GM21737 (cell line): ENCODE measurements around the gene MAD2L1.

Experiments
- ATAC-seq: cut with Tn5 transposase; IDR thresholded peaks from one replicate; pipeline ENCODE4 v1.9.1; 2021; ENCODE audit warnings: mild to moderate bottlenecking, moderate library complexity; ENCODE audit not compliant: unreplicated experiment

Gene MAD2L1

DNA sequence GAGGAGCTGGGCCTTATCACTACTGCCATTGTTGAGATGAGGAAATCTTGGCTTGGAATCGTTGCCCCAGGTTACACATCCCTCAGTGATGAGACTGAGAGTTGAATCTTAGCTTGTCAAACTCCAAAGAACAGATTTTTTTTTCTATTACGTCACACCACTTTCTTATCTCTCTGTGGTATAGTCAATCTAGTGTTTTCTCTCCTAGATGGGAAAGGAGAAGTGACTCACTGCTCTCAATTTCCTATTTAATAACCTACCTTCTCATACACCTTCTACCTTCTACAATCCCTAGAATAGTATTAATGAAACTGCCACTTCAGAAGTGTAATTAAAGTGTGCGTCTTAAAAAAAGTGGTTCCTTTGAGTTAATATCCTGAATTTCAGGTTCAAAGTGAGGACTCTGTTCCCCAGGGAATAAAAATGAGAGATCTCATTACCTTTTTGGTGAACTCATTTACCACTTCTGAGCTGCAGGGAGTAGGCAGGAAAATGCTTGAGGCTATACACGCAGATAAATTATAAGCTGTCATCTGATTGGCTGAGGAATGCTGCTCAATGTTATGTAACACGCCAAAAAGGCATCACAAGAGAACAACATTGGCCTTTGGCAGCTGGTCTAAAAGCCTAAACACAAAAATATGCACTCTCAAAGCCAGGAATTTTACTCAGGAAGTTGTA is 59.3 kb downstream of the MAD2L1 start:
- ATAC-seq, result no peak
